Adrenal gland (tissue), 5 donors: Measurements from ENCODE around the gene ACP1.

Experiments used
- CTCF ChIP-seq, 6 experiments: fragments of 450-650 bp in 4 of 6; fragments of 200-600 bp in 2 of 6; sonication (generic) in 1 of 6; IDR thresholded peaks; 1 replicate in 5 of 6; 2 replicates in 1 of 6; pipeline versions ENCODE4 v1.5.1 to v1.8.0; 2016 to 2021; ENCODE audit warnings: antibody characterized with exemption in 6 of 6, mild to moderate bottlenecking in 2 of 6, moderate library complexity in 1 of 6
- POLR2A ChIP-seq, 2 donors: fragments of 450-650 bp; IDR thresholded peaks; one replicate each; pipeline ENCODE4 v1.6.1; 2017; ENCODE audit warnings: antibody characterized with exemption in 2 of 2, mild to moderate bottlenecking in 2 of 2, moderate library complexity in 1 of 2
- donor health status: DM: no; HTN: no; CAD: no.

GRCh38 chr2:231521-232185, 33.1 kb upstream of the ACP1 start:
- no peak for TF ChIP-seq CTCF (IDR thresholded peaks at IDR 0.05)
- no peak for TF ChIP-seq POLR2A (IDR thresholded peaks at IDR 0.05)
